SK-N-SH treated with all-trans-retinoic acid at 6 μM for 48 hours (cell line): ENCODE results near the gene ACOD1.

Experiments
- ARNTL ChIP-seq: fragments of 450-650 bp; formaldehyde crosslinking; IDR thresholded peaks from 2 replicates; pipeline ENCODE4 v1.5.0; 2020; ENCODE audit warnings: low read depth, mild to moderate bottlenecking, moderate library complexity, borderline replicate concordance
- CSDC2 ChIP-seq: fragments of 250-450 bp; sonication (Bioruptor Pico); IDR thresholded peaks from 2 replicates; pipeline ENCODE4 v1.5.0; 2020; ENCODE audit warnings: mild to moderate bottlenecking, moderate library complexity
- ESRRG ChIP-seq: fragments of 250-450 bp; sonication (Bioruptor Pico); IDR thresholded peaks from 2 replicates; pipeline ENCODE4 v1.6.1; 2021; ENCODE audit warnings: mild to moderate bottlenecking
- GLIS3 ChIP-seq: fragments of 250-450 bp; sonication (Bioruptor Pico); IDR thresholded peaks from 2 replicates; pipeline ENCODE4 v1.5.0; 2020; ENCODE audit warnings: mild to moderate bottlenecking, moderate library complexity
- RARB ChIP-seq: fragments of 250-450 bp; sonication (Bioruptor Pico); IDR thresholded peaks from 2 replicates; pipeline ENCODE4 v1.8.0; 2021; ENCODE audit warnings: mild to moderate bottlenecking, moderate library complexity
- TCF4 ChIP-seq: fragments of 250-450 bp; sonication (Bioruptor Pico); IDR thresholded peaks from 2 replicates; pipeline ENCODE4 v1.8.0; 2021; ENCODE audit warnings: mild to moderate bottlenecking, moderate library complexity, borderline replicate concordance
- ZC3H10 ChIP-seq: fragments of 250-450 bp; sonication (Bioruptor Pico); IDR thresholded peaks from 2 replicates; pipeline ENCODE4 v1.5.1; 2021; ENCODE audit warnings: mild to moderate bottlenecking, moderate library complexity
- ZFP30 ChIP-seq: fragments of 450-650 bp; formaldehyde crosslinking; IDR thresholded peaks from 2 replicates; pipeline ENCODE4 v1.5.0; 2022; ENCODE audit warnings: mild to moderate bottlenecking, moderate library complexity
- ZNF565 ChIP-seq: fragments of 450-650 bp; formaldehyde crosslinking; conservative IDR thresholded peaks from 2 replicates; pipeline ENCODE4 v1.5.0; 2020; ENCODE audit warnings: low read depth, mild to moderate bottlenecking, moderate library complexity
- ZNF70 ChIP-seq: fragments of 450-650 bp; formaldehyde crosslinking; IDR thresholded peaks from 2 replicates; pipeline ENCODE4 v1.5.0; 2020; ENCODE audit warnings: mild to moderate bottlenecking, moderate library complexity
- TF ChIP-seq, protein P1 (sequence below): fragments of 250-450 bp; sonication (Bioruptor Pico); IDR thresholded peaks from 2 replicates; pipeline ENCODE4 v1.5.1; 2020; ENCODE audit warnings: low read depth, mild to moderate bottlenecking, moderate library complexity

DNA sequence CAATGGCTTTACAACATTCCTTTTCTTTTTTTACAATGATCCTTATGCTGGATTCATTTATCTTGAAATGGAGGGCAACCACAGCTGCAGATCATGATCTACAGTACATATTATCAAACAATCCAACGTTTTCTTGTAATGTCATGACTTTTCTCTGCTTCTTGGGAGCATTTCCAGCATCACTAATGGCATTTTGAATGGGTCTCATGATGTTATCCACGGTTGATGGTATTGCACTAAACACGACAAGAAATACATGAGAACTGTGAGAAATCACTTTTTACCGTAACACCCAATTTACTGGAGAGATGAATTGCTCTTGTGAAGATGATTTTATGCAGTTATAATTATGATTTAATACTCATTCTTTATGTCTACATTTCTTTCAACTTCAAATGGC is 16.2 kb upstream of the ACOD1 start:
- TF ChIP-seq ARNTL (CRISPR knock-in tag) (no peak), RARB (CRISPR knock-in tag) (no peak), ZNF565 (no peak), ZFP30 (CRISPR knock-in tag) (no peak), ZNF70 (no peak), GLIS3 (CRISPR knock-in tag) (no peak), ZC3H10 (CRISPR knock-in tag) (no peak), TCF4 (no peak), CSDC2 (CRISPR knock-in tag) (no peak), ESRRG (CRISPR knock-in tag) (no peak)
- TF ChIP-seq, protein P1, sequence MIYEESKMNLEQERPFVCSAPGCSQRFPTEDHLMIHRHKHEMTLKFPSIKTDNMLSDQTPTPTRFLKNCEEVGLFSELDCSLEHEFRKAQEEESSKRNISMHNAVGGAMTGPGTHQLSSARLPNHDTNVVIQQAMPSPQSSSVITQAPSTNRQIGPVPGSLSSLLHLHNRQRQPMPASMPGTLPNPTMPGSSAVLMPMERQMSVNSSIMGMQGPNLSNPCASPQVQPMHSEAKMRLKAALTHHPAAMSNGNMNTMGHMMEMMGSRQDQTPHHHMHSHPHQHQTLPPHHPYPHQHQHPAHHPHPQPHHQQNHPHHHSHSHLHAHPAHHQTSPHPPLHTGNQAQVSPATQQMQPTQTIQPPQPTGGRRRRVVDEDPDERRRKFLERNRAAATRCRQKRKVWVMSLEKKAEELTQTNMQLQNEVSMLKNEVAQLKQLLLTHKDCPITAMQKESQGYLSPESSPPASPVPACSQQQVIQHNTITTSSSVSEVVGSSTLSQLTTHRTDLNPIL, result no peak
